Measurements from ENCODE around the gene TMTC1.

DNA sequence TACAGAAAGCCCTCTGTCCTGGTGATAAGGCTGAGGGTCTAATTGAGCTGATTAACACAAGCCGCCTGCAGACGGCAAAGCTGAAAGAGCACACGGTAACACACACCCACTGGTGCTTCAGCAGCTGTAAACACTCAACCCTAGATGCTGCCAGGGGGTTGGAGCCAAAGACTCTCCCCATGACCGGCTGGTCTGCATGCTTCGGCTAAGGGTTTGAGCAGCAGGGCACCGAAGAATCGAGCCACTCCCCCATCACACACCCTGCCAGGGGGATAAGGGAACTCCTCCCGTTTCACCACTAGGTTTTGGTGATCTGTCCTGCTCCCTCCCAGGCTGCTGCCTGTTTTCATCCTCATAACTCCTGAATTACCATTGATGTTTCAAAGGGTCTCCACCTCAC lies 145.2 kb downstream of the TMTC1 start:
- TF ChIP-seq, protein P1, sequence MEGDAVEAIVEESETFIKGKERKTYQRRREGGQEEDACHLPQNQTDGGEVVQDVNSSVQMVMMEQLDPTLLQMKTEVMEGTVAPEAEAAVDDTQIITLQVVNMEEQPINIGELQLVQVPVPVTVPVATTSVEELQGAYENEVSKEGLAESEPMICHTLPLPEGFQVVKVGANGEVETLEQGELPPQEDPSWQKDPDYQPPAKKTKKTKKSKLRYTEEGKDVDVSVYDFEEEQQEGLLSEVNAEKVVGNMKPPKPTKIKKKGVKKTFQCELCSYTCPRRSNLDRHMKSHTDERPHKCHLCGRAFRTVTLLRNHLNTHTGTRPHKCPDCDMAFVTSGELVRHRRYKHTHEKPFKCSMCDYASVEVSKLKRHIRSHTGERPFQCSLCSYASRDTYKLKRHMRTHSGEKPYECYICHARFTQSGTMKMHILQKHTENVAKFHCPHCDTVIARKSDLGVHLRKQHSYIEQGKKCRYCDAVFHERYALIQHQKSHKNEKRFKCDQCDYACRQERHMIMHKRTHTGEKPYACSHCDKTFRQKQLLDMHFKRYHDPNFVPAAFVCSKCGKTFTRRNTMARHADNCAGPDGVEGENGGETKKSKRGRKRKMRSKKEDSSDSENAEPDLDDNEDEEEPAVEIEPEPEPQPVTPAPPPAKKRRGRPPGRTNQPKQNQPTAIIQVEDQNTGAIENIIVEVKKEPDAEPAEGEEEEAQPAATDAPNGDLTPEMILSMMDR (conservative IDR thresholded peaks at IDR 0.05): no peak
- TF ChIP-seq EZH2 (IDR thresholded peaks at IDR 0.05; ENCODE audit: low read depth): no peak
